NAMALWA (cell line): ENCODE results near the gene PIR.

ENCODE experiments used
- DNase-seq: peaks from one replicate; pipeline ENCODE4 v3.0.0-alpha.2; 2015; ENCODE audit warnings: low spot score

The PIR gene

DNA sequence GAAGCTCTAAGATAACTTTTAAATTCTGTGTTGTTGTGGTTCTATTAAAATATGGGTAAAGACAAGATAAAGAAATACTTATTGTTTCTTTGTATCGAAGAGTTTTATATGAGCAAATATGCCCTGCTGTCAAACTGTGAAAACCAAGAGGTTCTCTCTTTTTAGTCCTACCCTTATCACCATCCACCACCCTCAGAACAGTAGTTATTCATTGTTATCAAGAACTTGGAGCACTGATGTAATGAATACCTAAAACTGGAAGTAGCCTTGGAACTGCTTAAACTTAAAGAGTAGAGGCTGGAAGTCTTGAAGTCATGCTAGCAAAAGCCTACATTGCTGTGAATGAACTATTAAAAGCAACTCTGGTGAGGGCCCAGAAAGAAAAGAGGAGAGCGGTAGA lies 9.2 kb downstream of the PIR start:
- no peak for DNase-seq

DNA sequence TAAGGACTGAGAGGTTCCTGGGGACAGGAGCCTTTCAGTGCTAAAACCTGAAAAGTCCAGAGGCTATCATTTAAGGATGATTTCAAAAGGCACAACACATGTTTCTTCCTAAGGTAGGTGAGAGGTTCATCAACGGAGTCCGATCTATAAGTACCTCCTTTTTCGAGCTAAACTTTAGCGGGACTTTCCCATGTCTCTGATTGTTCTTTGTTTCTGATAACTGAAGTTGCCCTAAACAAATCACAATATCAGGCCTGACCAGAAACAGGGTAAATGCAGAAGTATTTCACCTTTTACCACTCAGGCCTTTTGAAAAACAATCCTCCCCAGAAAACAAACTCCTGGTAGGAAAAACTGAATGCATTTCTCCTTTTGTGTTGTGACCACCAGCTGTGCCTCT lies 17.6 kb downstream of the PIR start:
- no peak for DNase-seq

DNA sequence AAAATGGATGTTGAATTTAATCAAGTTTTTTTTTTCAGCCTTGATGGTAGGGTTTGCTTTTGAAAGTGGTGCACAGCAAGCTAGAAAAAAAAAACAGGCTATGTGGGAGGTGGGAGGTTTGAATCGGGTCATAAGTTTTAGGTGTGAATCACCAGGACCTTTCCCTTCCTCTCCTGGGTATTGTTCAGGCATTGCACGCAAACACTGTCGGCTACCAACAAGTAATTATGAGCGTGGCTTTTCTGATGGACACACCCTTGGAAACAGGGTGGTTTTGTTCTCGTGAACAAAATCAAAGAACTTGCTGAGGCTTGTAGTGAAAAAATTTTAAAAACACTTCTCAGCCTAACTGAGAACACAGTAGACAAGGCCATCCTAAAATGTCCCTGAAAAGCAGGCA lies 18.1 kb downstream of the PIR start:
- DNase-seq = no peak

DNA sequence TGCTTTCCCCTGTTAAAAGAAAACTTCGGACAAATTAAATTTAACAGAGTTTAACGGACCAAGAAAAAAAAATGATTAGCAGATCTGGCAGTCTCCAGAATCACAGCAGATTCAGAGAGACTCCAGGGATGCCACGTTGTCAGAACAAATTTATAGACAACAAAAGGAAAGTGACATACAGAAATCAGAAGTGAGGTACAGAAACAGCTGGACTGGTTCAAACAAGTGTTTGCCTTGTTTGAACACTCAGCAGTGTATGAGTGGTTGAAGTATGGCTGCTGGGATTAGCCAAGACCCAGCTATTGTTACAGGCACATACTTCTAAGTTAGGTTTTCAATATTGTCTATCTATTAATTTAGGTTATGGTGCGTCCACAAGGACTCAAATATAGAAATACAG lies 19.1 kb downstream of the PIR start:
- no peak for DNase-seq

DNA sequence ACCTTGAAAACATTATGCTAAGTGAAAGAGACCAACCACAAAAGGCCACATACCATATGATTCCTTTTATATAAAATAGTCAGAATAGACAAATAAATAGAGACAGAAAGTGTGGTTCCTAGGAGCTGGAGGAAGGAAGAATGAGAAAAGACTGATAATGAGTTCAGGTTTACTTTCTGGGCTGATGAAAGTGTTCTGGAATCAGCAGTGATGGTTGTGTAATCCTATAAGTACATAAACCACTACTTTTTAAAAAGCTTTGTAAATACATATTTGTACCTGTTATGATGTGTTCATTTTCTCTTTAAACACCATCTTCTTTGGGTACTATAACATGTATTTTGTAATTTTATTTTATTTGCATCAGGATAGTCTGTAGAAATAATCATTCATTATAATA lies 20.6 kb downstream of the PIR start:
- DNase-seq = no peak

DNA sequence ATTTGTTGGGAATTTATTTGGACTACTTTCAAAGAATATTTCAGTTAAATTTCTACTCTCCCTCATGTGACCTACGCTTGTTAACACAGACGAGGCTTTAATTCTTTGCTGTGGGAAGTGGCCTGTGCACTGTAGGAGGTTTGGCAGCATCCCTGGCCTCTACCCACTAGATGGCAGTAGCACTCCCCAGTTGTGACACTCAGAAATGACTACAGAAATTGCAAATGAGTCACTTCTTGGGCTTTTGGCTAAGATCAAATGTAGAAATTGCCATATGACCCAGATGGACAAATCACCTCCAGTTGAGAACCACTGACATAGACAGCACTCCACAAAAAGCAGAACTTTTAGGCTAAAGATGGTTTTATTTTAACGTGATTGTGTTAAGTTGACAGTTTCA lies 22.1 kb downstream of the PIR start:
- peak; percentile 76 for DNase-seq

DNA sequence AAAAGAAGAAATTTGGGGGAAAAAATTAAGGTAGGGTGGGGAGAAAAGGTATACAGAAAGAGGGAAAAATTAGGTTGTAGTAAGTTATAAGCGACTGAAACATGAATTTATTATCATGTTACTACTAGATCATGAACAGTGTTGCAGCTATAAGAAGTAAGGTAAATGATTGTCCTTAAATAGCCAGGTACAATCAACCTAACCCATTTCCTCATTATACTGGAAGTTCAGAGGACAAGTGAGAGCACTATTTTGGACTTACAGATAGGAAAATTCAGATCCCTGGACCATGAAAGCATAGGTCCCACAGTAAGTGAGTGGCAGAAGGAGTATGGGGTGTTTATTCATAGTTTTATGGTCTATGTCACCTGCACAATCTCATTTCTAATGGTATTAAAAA lies 23.5 kb downstream of the PIR start:
- no peak for DNase-seq

DNA sequence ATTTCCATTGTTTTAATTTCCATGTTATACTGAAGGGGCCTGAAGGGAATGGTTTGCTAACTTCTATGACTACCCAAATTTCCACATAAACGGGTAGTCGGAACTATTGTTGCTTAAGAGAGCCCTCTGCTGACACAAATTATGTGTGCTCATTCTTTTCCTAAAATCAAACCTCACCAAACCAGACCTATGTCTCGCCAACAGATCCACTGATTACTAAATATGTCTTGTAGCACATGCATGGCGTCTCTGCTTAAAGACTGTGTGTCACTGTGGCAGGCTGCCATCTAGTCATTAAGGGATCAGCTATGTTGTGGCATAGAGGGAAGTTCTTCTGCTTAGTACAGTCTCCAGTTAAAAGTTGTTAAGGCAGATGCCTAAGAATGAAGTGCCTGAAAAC lies 25.1 kb downstream of the PIR start:
- peak; percentile 53 for DNase-seq

DNA sequence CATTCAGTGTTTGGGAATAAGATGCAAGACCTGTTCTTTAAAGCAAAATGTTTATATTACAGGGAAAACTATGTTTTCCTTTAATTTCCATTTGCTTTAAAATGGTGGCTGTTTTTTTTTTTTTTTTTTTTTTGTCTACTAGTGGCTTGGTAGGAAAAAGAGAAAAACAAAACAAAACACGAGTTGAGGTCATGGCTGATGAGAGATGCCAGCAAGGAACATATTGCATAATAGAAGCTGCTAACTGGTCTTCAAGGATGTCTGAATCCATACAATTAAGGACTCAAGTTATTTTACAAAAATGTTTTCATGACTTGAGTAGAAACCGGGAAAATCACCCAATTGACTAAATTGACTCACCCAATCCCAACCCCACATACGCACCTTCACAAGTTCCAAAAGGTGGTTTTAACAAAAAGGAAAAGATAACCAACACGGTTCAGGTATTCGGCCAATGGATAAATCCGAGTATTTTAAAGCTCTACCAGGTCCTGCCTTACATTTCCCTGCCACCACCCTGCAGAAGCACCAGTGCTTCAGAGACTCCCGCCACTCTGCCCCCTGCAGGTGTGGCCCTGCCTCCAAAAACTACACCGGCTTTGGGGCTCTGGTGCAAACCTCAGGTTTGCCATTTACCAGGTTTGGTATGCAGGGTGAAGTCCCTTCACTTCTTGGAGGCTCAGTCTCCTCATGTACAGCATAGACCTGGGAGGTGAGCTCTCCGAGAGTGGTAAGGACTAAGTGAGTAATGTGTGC lies 27.1 kb downstream of the PIR start:
- peak; percentile 20 for DNase-seq

DNA sequence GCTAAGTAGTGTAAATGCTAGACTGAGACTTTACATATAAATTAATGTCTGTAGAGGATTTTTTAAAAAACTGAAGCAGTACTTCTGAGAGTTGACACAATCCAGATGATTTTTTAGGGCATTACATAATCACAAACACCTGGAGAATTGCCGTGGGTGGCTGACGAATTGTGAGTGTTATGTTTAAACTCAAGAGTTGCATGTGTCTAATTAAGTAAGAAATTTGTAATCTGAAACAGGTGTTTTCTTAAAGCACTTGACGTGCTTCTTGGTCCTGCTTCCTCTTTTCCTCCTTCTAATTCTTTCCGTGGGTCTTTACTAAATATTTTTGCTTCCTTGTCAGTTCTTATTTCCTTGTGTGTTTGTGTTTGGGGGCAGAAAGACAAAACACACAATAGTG lies 27.8 kb downstream of the PIR start:
- DNase-seq = peak; percentile 59

DNA sequence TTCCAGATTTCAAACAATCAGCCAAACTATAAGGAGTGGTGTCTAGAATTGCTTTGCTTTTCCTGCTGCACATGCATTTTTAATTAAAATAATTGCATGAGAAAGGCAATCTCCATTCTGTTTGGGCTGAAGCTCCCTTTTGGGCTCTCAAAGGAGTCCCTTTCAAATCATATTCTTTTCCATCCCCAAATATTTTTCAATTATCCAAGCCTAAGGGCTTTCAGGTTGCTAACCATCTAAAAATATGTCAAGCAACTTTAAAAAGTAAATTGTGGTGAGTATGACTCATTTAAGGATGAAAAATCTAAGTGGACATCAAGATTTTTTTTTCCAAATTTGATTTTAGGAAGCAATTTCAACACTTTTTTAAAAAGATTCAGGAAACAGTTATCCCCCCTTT lies 28.4 kb downstream of the PIR start:
- DNase-seq = no peak

DNA sequence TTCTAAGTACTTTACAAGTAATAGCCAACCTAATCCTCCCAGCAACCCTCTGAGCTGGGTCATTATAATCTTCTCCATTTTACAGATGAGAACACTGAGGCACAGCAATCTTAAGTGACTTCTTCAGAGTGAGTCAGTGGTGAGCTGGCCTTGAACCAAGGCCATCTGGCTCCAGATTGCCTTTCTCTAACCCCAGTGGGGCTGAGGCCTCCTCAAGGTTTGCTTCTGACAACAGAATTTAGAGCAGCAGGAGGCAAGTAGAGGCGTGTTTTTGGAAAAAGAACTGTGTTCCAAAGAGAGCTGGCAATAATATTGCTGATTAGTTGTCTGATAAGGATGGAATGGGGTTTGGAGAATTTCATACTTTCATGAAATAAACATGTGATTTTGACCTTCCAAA lies 41.2 kb downstream of the PIR start:
- DNase-seq = no peak

DNA sequence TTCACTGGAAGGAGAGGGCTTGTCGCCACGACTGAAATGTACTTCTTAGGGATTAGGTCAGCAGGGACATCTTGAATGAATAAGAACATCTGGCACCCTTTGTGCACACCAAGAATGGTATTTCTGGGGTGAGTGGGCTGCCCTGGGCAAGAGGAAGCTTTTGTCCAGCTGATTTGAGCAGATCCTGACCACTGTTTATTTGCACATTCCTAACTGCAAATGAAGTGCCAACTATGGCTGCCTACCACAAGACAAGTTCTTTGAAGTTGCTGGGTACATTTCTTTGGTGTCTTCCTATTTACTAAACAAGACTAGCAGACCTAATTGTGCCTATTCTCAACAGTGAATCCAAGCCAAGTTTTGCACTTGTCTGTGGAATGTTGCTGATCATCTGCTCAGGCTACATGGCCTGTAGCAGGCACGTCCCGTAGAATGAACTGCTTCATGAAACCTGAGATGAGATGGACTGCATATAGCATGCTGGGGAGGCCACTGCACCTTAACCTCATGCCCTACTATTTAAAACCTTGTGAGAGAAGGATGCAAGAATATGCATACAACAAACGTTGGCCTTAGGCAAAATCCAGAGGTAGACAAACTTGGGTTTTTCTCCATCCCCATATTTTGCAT lies 45.0 kb downstream of the PIR start:
- no peak for DNase-seq

DNA sequence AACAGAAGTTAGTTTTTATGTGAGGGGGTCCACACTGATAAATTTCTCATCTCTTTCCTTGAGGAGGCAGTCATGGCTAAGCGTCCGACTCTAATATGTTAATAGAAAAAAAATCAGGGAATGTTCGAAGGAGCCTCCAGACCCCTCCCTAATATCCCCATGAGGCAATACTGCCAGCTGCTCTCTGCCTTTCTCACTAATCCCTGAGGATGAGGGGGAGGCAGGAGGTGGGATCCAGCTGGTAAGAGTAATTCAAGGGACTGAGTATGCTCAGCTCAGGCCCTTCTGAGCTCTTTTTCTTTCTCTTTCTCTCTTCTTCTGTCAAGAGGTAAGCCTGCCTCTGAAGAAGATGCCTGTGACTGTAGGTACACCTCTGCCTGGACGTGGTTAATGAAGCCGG lies 51.7 kb downstream of the PIR start:
- no peak for DNase-seq

DNA sequence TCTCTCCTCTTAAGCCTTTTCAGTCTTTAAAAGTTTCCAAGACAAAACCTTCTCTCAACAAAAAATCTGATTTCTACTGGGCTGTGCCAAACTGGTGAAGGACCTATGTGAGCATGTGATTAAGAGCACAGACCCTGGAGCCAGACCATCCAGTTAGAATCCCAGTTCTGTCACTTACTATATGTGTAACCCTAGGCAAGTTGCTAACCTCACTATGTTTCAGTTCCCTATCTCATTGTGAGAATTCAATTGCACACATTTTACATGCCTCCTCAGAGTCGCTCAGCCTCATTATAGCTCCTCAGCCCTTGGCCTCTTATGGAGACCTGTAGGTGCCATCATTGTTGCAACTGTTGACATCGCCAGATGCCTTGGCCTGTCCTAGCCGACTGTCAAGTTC lies 54.8 kb downstream of the PIR start:
- DNase-seq = no peak

DNA sequence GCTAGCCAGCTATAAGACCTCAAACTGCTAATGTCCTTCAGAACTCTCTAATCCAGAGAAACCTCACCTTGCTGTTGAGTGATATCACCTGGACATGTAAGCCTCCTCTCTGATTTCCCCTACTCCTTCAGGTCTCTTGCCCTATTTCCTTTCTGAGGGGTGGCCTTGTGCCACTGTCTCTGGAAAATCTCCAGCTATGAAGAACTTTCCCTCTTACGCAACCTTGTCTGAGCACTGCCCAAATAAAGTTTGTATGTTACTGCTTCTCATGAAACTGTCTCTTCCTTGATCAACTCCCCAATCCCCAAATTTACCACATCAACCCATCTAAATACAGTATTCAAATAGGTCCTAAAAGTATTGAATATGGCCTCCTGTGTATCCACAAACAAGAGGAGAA lies 55.4 kb downstream of the PIR start:
- no peak for DNase-seq

DNA sequence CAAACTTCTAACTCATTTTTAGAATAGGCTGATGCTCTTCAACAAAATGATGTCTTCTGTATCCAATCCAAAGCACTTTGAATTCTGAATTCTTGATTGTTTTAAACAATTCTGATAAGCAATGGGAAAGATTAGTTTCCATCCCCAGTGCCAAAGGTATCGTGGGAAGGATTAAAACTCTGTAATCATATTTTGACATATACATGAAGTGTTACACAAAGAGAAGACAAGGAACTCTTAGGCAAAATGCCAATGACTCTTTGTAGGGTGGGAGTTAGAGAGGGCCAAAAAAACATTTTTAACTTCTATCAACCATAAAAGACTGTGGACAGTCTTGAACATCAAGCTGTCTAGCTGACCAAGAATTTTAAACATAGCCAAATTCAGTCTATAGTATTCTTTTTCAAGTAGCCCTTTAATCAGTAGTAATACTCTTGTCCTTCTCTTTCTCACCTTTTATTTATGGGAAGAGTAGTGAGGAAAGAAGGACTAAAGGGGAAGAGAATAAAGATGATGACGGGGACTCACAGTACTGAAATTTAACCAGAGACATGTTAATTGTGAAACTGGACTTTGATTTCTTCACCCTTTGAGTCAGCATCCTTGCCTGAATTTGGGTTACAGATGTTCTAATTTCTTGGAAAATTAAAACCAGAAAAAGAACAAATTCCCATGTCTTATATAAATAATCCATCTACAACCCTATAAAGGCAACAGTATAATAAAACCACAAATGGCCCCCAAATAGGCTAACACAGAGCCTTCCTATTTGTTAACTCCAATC lies 57.1 kb downstream of the PIR start:
- no peak for DNase-seq

DNA sequence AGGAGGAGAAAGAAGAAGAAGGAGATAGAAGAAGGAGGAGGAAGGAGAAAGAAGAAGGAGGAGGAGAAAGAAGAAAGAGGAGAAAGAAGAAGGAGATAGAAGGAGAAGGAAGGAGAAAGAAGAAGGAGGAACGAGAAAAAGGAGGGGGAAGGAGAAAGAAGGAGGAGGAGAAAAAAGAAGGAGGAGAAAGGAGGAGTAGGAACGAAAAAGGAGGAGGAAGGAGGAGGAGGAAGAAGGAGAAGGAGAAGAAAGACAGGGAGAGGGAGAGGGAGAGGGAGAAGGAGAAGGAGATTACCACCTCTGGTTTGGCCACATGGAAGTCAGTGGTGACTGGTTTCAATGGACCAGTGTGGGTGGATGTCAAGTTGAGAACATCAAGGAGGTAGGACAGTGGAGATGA lies 58.9 kb downstream of the PIR start:
- DNase-seq = no peak

DNA sequence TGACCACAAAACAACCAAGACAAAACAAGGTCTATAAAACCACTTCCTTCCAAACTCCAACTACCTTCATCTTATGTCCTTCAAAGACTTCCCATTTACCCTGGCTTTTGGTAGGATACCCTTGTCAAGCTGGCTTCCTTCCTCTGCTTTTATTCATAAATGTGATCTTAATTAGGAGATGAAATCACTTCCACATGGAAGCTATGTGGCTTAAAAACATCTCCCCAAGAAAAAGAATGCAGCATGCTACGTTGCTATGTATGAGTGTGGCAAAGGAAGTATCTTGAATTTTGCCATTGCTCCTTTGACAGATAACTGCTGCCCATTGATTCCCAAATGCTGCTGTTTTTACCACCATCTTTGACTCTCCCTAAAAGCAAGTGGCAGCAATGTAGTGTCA lies 62.5 kb downstream of the PIR start:
- DNase-seq = no peak

DNA sequence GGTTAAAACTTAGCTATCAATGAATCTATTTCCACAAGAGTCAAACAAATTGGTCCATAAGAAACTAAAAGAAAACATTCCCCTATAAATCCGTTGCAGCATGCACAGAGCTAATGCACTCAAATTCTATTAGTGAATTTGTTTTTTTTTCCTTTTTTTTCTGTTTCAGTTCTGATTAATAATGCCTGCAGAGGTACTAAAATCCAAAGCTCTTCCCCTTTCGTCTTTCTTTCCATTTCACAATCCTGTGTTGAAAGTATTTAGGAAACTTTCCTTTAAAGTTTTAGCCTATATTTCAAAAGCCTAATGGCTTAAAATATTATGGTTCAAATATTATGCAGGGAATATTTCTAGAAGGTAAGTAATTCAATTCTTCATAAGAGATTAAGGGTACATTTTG lies 63.1 kb downstream of the PIR start:
- DNase-seq = no peak

DNA sequence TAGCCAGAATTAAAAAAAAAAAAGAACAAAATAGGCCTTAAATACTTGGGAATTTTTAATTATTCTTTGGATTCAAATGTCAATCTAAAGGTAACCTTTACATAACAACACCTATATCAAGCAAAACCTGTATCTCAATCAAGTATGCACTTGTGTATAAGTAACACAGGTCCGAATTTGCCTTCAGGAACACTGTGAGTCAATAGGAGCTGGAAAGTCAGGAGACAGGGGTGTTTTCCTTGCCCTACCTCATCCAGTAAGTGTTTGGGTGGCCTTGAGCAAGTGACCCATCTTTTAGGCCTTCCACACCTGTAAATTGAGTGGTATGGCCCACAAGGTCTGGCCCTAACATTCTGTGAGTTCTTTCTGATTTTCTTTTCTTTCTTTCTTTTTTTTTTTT lies 68.1 kb downstream of the PIR start:
- DNase-seq = no peak

DNA sequence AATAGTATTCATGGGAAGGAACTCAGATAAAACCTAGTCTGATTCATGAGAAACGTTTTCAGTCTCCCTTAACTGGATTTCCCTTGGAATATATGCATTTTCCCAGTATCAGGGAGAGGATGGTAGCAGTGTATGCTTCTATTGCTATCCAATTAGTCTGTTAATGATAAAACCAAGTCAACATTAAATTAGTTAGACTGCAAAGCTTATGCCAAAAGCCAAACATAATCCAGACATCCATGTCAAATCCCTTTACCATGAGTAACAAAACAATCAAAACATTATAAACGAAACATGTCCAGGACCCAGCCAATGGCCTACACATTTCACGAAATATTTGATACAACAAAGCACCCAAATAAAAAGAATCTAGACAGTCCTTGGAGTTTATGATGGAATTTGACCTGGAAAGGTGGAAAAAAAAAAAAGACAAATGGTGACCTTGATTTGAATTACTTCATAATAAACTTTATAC lies 74.4 kb downstream of the PIR start:
- DNase-seq = no peak

DNA sequence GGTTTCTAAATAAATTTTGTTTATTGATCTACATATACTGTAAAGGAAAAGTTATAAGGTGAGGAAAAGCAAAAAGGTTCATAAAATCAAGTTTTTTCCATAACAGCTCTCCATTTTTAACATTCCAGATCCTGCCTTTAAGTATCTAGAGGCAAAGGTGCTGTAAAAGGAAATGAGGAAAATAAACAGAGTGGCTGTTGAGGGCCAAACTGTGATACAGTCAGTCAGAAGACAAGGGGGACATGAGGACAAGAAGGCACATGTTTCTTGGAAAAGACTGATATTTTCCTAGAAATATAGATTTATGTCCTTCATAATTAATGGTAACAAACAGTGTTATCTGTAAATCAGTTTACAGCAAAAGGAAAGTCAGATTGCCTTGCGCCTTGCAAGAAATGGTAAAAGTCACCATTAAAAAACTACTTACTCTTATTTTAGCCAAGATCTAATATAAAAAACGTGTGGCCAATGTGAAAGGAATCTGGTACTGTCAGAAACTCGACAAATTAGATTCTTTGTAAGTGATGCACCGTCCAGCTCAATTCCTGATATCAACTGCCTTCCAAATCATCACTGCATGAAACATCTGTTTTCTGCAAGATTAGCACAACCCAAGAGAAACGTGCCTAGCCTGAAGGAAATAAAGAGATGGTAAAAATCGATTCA lies 75.0 kb downstream of the PIR start:
- no peak for DNase-seq
